MM.1S (cell line): ENCODE results near the gene DNAJA2.

Experiments used
- DNase-seq: peaks from one replicate; pipeline ENCODE4 v3.0.0-alpha.2; 2015
- H2AFZ ChIP-seq: fragments of 300-600 bp; sonication (generic); 2 replicates; pipeline ENCODE4 v1.6.0; 2016; ENCODE audit warnings: antibody characterized with exemption, low read length
- H3F3A ChIP-seq: fragments of 300-600 bp; sonication (generic); 2 replicates; pipeline ENCODE4 v1.6.1; 2016; ENCODE audit warnings: mild to moderate bottlenecking, antibody characterized with exemption, low read length, moderate library complexity, mixed read lengths; ENCODE audit not compliant: insufficient read depth
- H3K27ac ChIP-seq: fragments of 300-600 bp; sonication (generic); 2 replicates; pipeline ENCODE4 v1.5.1; 2016; ENCODE audit warnings: mild to moderate bottlenecking, low read length
- H3K27me3 ChIP-seq: fragments of 300-600 bp; sonication (generic); replicated peaks from 2 replicates; pipeline ENCODE4 v1.6.0; 2016; ENCODE audit warnings: low read length; ENCODE audit not compliant: insufficient read depth
- H3K36me3 ChIP-seq: fragments of 300-600 bp; sonication (generic); replicated peaks from 2 replicates; pipeline ENCODE4 v1.6.1; 2016; ENCODE audit warnings: mild to moderate bottlenecking, low read length, mixed read lengths; ENCODE audit not compliant: insufficient read depth
- H3K4me1 ChIP-seq: fragments of 300-600 bp; sonication (generic); 2 replicates; pipeline ENCODE4 v1.6.1; 2016; ENCODE audit warnings: low read length, mixed read lengths
- H3K4me2 ChIP-seq: fragments of 300-600 bp; sonication (generic); 2 replicates; pipeline ENCODE4 v1.6.0; 2016; ENCODE audit warnings: low read depth, low read length
- H3K4me3 ChIP-seq: fragments of 300-600 bp; sonication (generic); 2 replicates; pipeline ENCODE4 v1.5.1; 2016; ENCODE audit warnings: low read length, mixed read lengths
- H3K79me2 ChIP-seq: fragments of 300-600 bp; sonication (generic); 2 replicates; pipeline ENCODE4 v1.6.1; 2016; ENCODE audit warnings: mixed run types, low read length, mixed read lengths
- H3K9ac ChIP-seq: fragments of 300-600 bp; sonication (generic); 2 replicates; pipeline ENCODE4 v1.6.1; 2016; ENCODE audit warnings: low read length, mixed read lengths
- H3K9me2 ChIP-seq: fragments of 300-600 bp; sonication (generic); replicated peaks from 2 replicates; pipeline ENCODE4 v1.6.1; 2016; ENCODE audit warnings: mild to moderate bottlenecking, low read length, mixed read lengths; ENCODE audit not compliant: insufficient read depth
- H3K9me3 ChIP-seq: fragments of 300-600 bp; sonication (generic); replicated peaks from 2 replicates; pipeline ENCODE4 v1.6.1; 2016; ENCODE audit warnings: mild to moderate bottlenecking, low read length, mixed read lengths; ENCODE audit not compliant: insufficient read depth
- H4K20me1 ChIP-seq: fragments of 300-600 bp; sonication (generic); 2 replicates; pipeline ENCODE4 v1.6.1; 2016; ENCODE audit warnings: mild to moderate bottlenecking, low read length, moderate library complexity, mixed read lengths; ENCODE audit not compliant: insufficient read depth
- EZH2 ChIP-seq: fragments of 300-600 bp; sonication (generic); optimal IDR thresholded peaks from 2 replicates; pipeline ENCODE3; 2017; ENCODE audit warnings: low read depth, mild to moderate bottlenecking, antibody characterized with exemption, low read length, mixed read lengths
- EZH2phosphoT487 ChIP-seq: fragments of 300-600 bp; sonication (generic); IDR thresholded peaks from 2 replicates; pipeline ENCODE4 v1.6.1; 2018; ENCODE audit warnings: antibody characterized with exemption, low read length
- TF ChIP-seq, protein P1 (sequence below): fragments of 300-600 bp; sonication (generic); IDR thresholded peaks from 2 replicates; pipeline ENCODE4 v1.5.1; 2016; ENCODE audit warnings: antibody characterized with exemption, low read length, mixed read lengths

DNAJA2 gene

GRCh38 chr16:46986438-46986837 is 13.0 kb upstream of the DNAJA2 start:
- no peaks in the 10 kb centered on the region for H3K36me3 ChIP-seq
- DNase-seq, result no peak
- no peaks in the 10 kb centered on the region for H3K9me2 ChIP-seq
- H3K4me2 ChIP-seq, result no peak overlapping the region
- TF ChIP-seq EZH2phosphoT487 (no peak), EZH2 (no peak)
- TF ChIP-seq, protein P1, sequence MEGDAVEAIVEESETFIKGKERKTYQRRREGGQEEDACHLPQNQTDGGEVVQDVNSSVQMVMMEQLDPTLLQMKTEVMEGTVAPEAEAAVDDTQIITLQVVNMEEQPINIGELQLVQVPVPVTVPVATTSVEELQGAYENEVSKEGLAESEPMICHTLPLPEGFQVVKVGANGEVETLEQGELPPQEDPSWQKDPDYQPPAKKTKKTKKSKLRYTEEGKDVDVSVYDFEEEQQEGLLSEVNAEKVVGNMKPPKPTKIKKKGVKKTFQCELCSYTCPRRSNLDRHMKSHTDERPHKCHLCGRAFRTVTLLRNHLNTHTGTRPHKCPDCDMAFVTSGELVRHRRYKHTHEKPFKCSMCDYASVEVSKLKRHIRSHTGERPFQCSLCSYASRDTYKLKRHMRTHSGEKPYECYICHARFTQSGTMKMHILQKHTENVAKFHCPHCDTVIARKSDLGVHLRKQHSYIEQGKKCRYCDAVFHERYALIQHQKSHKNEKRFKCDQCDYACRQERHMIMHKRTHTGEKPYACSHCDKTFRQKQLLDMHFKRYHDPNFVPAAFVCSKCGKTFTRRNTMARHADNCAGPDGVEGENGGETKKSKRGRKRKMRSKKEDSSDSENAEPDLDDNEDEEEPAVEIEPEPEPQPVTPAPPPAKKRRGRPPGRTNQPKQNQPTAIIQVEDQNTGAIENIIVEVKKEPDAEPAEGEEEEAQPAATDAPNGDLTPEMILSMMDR, result no peak
- no peaks in the 10 kb centered on the region for H3F3A ChIP-seq
- no peak overlapping the region for H3K27ac ChIP-seq
- no peaks in the 10 kb centered on the region for H3K9me3 ChIP-seq
- no peaks in the 10 kb centered on the region for H3K4me1 ChIP-seq
- H3K9ac ChIP-seq, result no peak overlapping the region
- no peak overlapping the region for H2AFZ ChIP-seq
- H3K4me3 ChIP-seq, result no peak overlapping the region
- H3K79me2 ChIP-seq, result no peaks in the 10 kb centered on the region
- H3K27me3 ChIP-seq, result no peaks in the 10 kb centered on the region
- no peaks in the 10 kb centered on the region for H4K20me1 ChIP-seq

GRCh38 chr16:46982335-46982734 is 8.9 kb upstream of the DNAJA2 start:
- H3K4me1 ChIP-seq, result no peaks in the 10 kb centered on the region
- H3F3A ChIP-seq, result no peaks in the 10 kb centered on the region
- H3K27ac ChIP-seq, result no peak overlapping the region
- H4K20me1 ChIP-seq, result no peaks in the 10 kb centered on the region
- no peaks in the 10 kb centered on the region for H3K9me3 ChIP-seq
- H3K79me2 ChIP-seq, result no peaks in the 10 kb centered on the region
- H3K36me3 ChIP-seq, result no peaks in the 10 kb centered on the region
- H3K9me2 ChIP-seq, result no peaks in the 10 kb centered on the region
- H3K9ac ChIP-seq, result no peak overlapping the region
- H3K4me3 ChIP-seq, result no peak overlapping the region
- no peak for DNase-seq
- no peak overlapping the region for H2AFZ ChIP-seq
- no peak overlapping the region for H3K4me2 ChIP-seq
- no peaks in the 10 kb centered on the region for H3K27me3 ChIP-seq
- no peak for TF ChIP-seq EZH2phosphoT487
- TF ChIP-seq, protein P1, result no peak
- TF ChIP-seq EZH2, result no peak

GRCh38 chr16:46980926-46981325 is 7.5 kb upstream of the DNAJA2 start:
- Histone ChIP-seq H3K27me3 (no peaks in the 10 kb centered on the region), H4K20me1 (no peaks in the 10 kb centered on the region), H2AFZ (no peak overlapping the region), H3K9me2 (no peaks in the 10 kb centered on the region), H3K4me2 (no peak overlapping the region), H3K27ac (no peak overlapping the region), H3F3A (no peaks in the 10 kb centered on the region), H3K4me3 (no peak overlapping the region), H3K36me3 (no peaks in the 10 kb centered on the region), H3K9me3 (no peaks in the 10 kb centered on the region), H3K79me2 (no peaks in the 10 kb centered on the region), H3K9ac (no peak overlapping the region), H3K4me1 (0 out of 2 replicates have a peak, but pooled peaks cover 5% of the 10 kb centered on the region)
- TF ChIP-seq, protein P1, result no peak
- TF ChIP-seq EZH2phosphoT487 (no peak), EZH2 (no peak)
- DNase-seq, result no peak

DNA sequence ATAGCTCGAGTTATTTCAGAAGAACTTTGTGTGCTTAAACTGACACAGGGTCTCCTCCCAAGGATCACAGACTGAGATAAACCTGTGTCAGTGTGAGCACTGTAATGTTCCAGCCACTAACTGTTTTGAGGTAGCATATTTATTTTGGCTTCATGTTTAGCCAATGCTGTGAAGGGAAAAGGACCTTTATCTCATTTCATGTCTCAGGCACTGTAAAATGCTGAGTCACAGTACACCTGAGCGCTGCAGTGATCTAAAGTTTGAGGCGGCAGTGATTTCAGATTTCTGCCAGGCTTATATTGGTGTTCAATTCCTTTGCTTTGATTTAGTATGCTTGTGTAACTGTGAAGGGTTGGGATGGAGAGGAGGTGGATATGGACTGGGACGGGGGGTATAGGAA is 3.1 kb upstream of the DNAJA2 start:
- Histone ChIP-seq H2AFZ (no peak overlapping the region), H3K4me1 (peaks cover 20% of the 10 kb centered on the region), H3K4me3 (no peak overlapping the region), H3K79me2 (peaks cover 28% of the 10 kb centered on the region), H3F3A (peaks cover 10% of the 10 kb centered on the region), H3K4me2 (peak overlapping the region; percentile 0; the same call in 1 of the 2 replicates), H3K27me3 (no peaks in the 10 kb centered on the region), H3K9me3 (no peaks in the 10 kb centered on the region), H3K9ac (no peak overlapping the region), H3K27ac (no peak overlapping the region), H4K20me1 (0 out of 2 replicates have a peak, but pooled peaks cover 3% of the 10 kb centered on the region), H3K36me3 (no peaks in the 10 kb centered on the region), H3K9me2 (no peaks in the 10 kb centered on the region)
- DNase-seq, result peak; percentile 29
- TF ChIP-seq EZH2phosphoT487, result no peak
- TF ChIP-seq, protein P1, result no peak
- TF ChIP-seq EZH2, result no peak
